SK-N-SH (cell line): ENCODE data around the gene ZNF79. TPM values are rescaled to one million over a fixed set of nuclear protein-coding genes. Genes with fewer than 3 reads are reported as not detected.

Experiments used
- CTCF ChIA-PET: fragments of 300-600, 350-600 bp; formaldehyde crosslinking; extraction: SDS; loops from one replicate; lab custom pipeline; 2021; lab: Yijun Ruan, JAX
- POLR2A ChIA-PET: fragments of 350-600 bp; sonication (Branson Sonifier 250); formaldehyde crosslinking; extraction: SDS; loops from one replicate; lab custom pipeline; 2020; ENCODE audit warnings: antibody characterized with exemption, inconsistent platforms; lab: Yijun Ruan, JAX
- DNase-seq: peaks from one replicate; pipeline ENCODE4 v3.0.0; 2012
- H2AFZ ChIP-seq: fragments of 200-600 bp; sonication (generic); 2 replicates; pipeline ENCODE4 v1.8.1; 2016; ENCODE audit warnings: antibody characterized with exemption, mild to moderate bottlenecking, low read depth
- H3F3A ChIP-seq: fragments of 200-600 bp; sonication (generic); replicated peaks from 2 replicates; pipeline ENCODE3; 2016; ENCODE audit warnings: antibody characterized with exemption, mild to moderate bottlenecking; ENCODE audit not compliant: insufficient read depth
- H3K27ac ChIP-seq, 2 experiments: fragments of 200-500 bp in 1 of 2; fragments of 200-600 bp in 1 of 2; sonication (Bioruptor generic) in 1 of 2; sonication (generic), shearing (Covaris generic) in 1 of 2; 2 replicates each; pipeline versions ENCODE4 v1.5.1 to v1.6.1; 2014 to 2016; ENCODE audit warnings: low read depth in 2 of 2, inconsistent platforms in 1 of 2, low read length in 1 of 2, mild to moderate bottlenecking in 1 of 2, mixed read lengths in 1 of 2
- H3K27me3 ChIP-seq: fragments of 200-600 bp; sonication (generic), shearing (Covaris generic); 2 replicates; pipeline ENCODE4 v1.6.1; 2016; ENCODE audit warnings: mixed run types; ENCODE audit not compliant: insufficient read depth
- H3K36me3 ChIP-seq, 2 experiments: fragments of 200-500 bp in 1 of 2; fragments of 200-600 bp in 1 of 2; sonication (Bioruptor generic) in 1 of 2; sonication (generic) in 1 of 2; replicated peaks in 1 of 2; 2 replicates each; pipeline versions ENCODE3 to v1.5.1; 2014 to 2016; ENCODE audit warnings: low read length in 1 of 2, mild to moderate bottlenecking in 1 of 2; ENCODE audit not compliant: insufficient read depth in 2 of 2, control insufficient read depth in 1 of 2
- H3K4me1 ChIP-seq, 2 experiments: fragments of 200-500 bp in 1 of 2; fragments of 200-600 bp in 1 of 2; sonication (Bioruptor generic) in 1 of 2; sonication (generic), shearing (Covaris generic) in 1 of 2; 2 replicates each; pipeline versions ENCODE4 v1.5.1 to v1.6.1; 2014 to 2016; ENCODE audit warnings: low read depth in 1 of 2, low read length in 1 of 2, mixed run types in 1 of 2; ENCODE audit not compliant: insufficient read depth in 2 of 2, control insufficient read depth in 1 of 2
- H3K4me2 ChIP-seq: fragments of 200-600 bp; sonication (generic), shearing (Covaris generic); 2 replicates; pipeline ENCODE4 v1.6.1; 2017; ENCODE audit warnings: mixed run types
- H3K4me3 ChIP-seq, 2 experiments: fragments of 200-500 bp in 1 of 2; fragments of 200-600 bp in 1 of 2; sonication (Bioruptor generic) in 1 of 2; sonication (generic), shearing (Covaris generic) in 1 of 2; 2 replicates each; pipeline versions ENCODE4 v1.5.1 to v1.8.1; 2014 to 2016; ENCODE audit warnings: low read depth in 2 of 2, inconsistent platforms in 1 of 2, low read length in 1 of 2, mild to moderate bottlenecking in 1 of 2, mixed read lengths in 1 of 2, moderate library complexity in 1 of 2
- H3K79me2 ChIP-seq: fragments of 200-600 bp; sonication (generic); 2 replicates; pipeline ENCODE4 v1.8.1; 2017; ENCODE audit warnings: mild to moderate bottlenecking; ENCODE audit not compliant: insufficient read depth
- H3K9ac ChIP-seq: fragments of 200-600 bp; sonication (generic); 2 replicates; pipeline ENCODE4 v1.6.1; 2017; ENCODE audit warnings: mixed run types
- H3K9me2 ChIP-seq: fragments of 200-600 bp; sonication (generic); 2 replicates; pipeline ENCODE4 v1.6.1; 2017; ENCODE audit warnings: mixed run types
- H3K9me3 ChIP-seq: fragments of 200-600 bp; sonication (generic); 2 replicates; pipeline ENCODE4 v1.6.1; 2017; ENCODE audit warnings: mixed run types, mild to moderate bottlenecking, moderate library complexity
- H4K20me1 ChIP-seq: fragments of 200-600 bp; sonication (generic); 2 replicates; pipeline ENCODE4 v1.6.1; 2017; ENCODE audit warnings: mild to moderate bottlenecking, mixed run types; ENCODE audit not compliant: insufficient read depth
- CHD2 ChIP-seq: fragments of 150-350 bp; IDR thresholded peaks from 2 replicates; pipeline ENCODE4 v1.6.1; 2018; ENCODE audit warnings: low read length; ENCODE audit not compliant: partially characterized antibody
- ELF1 ChIP-seq: IDR thresholded peaks from 2 replicates; pipeline ENCODE4 v1.4.0; 2012
- EZH2phosphoT487 ChIP-seq: fragments of 200-600 bp; sonication (generic); IDR thresholded peaks from 2 replicates; pipeline ENCODE4 v1.6.1; 2017; ENCODE audit warnings: low read depth, mixed run types, mild to moderate bottlenecking, antibody characterized with exemption, moderate library complexity, borderline replicate concordance
- FOXM1 ChIP-seq: IDR thresholded peaks from 2 replicates; pipeline ENCODE4 v1.4.0; 2012; ENCODE audit warnings: low read depth, mild to moderate bottlenecking
- GABPA ChIP-seq: IDR thresholded peaks from 2 replicates; pipeline ENCODE4 v1.4.0; 2012; ENCODE audit warnings: low read depth, mild to moderate bottlenecking
- JUND ChIP-seq: IDR thresholded peaks from 2 replicates; pipeline ENCODE4 v1.4.0; 2012
- MEF2A ChIP-seq: IDR thresholded peaks from 2 replicates; pipeline ENCODE4 v1.4.0; 2012; ENCODE audit warnings: low read depth, borderline replicate concordance
- NFIC ChIP-seq: IDR thresholded peaks from 2 replicates; pipeline ENCODE4 v1.4.0; 2012; ENCODE audit warnings: borderline replicate concordance
- RAD21 ChIP-seq: IDR thresholded peaks from 2 replicates; pipeline ENCODE4 v1.6.1; 2012; ENCODE audit warnings: mild to moderate bottlenecking, low read length
- RCOR1 ChIP-seq: fragments of 150-350 bp; IDR thresholded peaks from 2 replicates; pipeline ENCODE4 v1.6.1; 2017; ENCODE audit warnings: antibody characterized with exemption, low read length
- RXRA ChIP-seq: IDR thresholded peaks from 2 replicates; pipeline ENCODE4 v1.4.0; 2012; ENCODE audit warnings: low read depth, mild to moderate bottlenecking, borderline replicate concordance
- SIN3A ChIP-seq: IDR thresholded peaks from 2 replicates; pipeline ENCODE4 v1.6.1; 2012; ENCODE audit warnings: low read depth, mild to moderate bottlenecking, low read length, moderate library complexity, borderline replicate concordance
- TCF12 ChIP-seq: IDR thresholded peaks from 2 replicates; pipeline ENCODE4 v1.4.0; 2012
- YY1 ChIP-seq: IDR thresholded peaks from 2 replicates; pipeline ENCODE4 v1.4.0; 2012; ENCODE audit warnings: low read depth, mild to moderate bottlenecking
- WGBS: methylation state at CpG from one replicate; pipeline ENCODE4 v1.1.6; 2017; ENCODE audit warnings: low lambda C conversion rate; 5-methylcytosine and 5-hydroxymethylcytosine counted together
- polyA plus RNA-seq, 3 experiments: library from polyadenylated mRNA; depleted of rRNA; stranded (reverse); fragments of >200 nt; gene quantifications; 2 replicates each; pipeline ENCODE4 v1.2.3, GENCODE V29; 2012
- TF ChIP-seq, protein P1 (sequence below): fragments of 150-350 bp; IDR thresholded peaks from 2 replicates; pipeline ENCODE4 v1.6.1; 2017; ENCODE audit warnings: antibody characterized with exemption, low read length, low read depth, borderline replicate concordance
- TF ChIP-seq, protein P2 (sequence below): fragments of 200-600 bp; sonication (generic); IDR thresholded peaks from 2 replicates; pipeline ENCODE4 v1.6.1; 2017; ENCODE audit warnings: antibody characterized with exemption, mild to moderate bottlenecking, moderate library complexity
- TF ChIP-seq, protein P3 (sequence below): IDR thresholded peaks from 2 replicates; pipeline ENCODE4 v1.4.0; 2012; ENCODE audit warnings: low read depth, borderline replicate concordance
- TF ChIP-seq, protein P4 (sequence below): IDR thresholded peaks from 2 replicates; pipeline ENCODE4 v1.4.0; 2012; ENCODE audit warnings: low read depth, borderline replicate concordance

The ZNF79 gene
- polyA plus RNA-seq, 1 of the 3 experiments (the other 2 are of a cell fraction), result 4.6 TPM

DNA sequence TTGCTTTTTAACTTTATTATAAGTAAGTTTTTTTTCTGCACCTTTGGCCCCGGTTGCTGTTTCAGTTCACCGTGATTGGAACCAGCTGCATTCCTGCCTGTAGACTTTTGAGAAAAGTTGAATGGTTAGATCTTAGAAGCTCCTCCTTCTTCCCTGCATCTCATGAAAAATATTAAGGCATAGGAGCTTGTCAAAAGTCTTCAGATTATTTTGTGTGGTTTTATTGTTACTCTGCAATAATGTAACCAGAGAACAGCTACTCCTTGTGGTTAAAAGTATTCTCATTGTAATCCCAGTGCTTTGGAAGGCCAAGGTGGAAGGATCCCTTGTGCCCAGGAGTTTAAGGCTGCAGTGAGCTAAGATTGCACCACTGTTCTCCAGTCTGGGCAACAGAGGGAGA lies 30.5 kb upstream of the ZNF79 start:
- H3K4me1 ChIP-seq, result peaks cover 7 to 13% of the 10 kb centered on the region in 2 experiments; a peak in 2 of 4 replicates
- peaks cover 5% of the 10 kb centered on the region; the same call in 1 of the 2 replicates for H4K20me1 ChIP-seq
- TF ChIP-seq ELF1 (no peak), MEF2A (no peak), JUND (no peak), EZH2phosphoT487 (no peak), RXRA (no peak), FOXM1 (no peak), SIN3A (no peak), CHD2 (no peak), RCOR1 (no peak), YY1 (no peak), RAD21 (0 out of 2 replicates have a peak, but pooled peaks have one; percentile 12), NFIC (no peak), TCF12 (peak; percentile 27; the same call in 1 of the 2 replicates), GABPA (no peak)
- TF ChIP-seq, protein P1, sequence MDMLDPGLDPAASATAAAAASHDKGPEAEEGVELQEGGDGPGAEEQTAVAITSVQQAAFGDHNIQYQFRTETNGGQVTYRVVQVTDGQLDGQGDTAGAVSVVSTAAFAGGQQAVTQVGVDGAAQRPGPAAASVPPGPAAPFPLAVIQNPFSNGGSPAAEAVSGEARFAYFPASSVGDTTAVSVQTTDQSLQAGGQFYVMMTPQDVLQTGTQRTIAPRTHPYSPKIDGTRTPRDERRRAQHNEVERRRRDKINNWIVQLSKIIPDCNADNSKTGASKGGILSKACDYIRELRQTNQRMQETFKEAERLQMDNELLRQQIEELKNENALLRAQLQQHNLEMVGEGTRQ, result no peak
- TF ChIP-seq, protein P2, sequence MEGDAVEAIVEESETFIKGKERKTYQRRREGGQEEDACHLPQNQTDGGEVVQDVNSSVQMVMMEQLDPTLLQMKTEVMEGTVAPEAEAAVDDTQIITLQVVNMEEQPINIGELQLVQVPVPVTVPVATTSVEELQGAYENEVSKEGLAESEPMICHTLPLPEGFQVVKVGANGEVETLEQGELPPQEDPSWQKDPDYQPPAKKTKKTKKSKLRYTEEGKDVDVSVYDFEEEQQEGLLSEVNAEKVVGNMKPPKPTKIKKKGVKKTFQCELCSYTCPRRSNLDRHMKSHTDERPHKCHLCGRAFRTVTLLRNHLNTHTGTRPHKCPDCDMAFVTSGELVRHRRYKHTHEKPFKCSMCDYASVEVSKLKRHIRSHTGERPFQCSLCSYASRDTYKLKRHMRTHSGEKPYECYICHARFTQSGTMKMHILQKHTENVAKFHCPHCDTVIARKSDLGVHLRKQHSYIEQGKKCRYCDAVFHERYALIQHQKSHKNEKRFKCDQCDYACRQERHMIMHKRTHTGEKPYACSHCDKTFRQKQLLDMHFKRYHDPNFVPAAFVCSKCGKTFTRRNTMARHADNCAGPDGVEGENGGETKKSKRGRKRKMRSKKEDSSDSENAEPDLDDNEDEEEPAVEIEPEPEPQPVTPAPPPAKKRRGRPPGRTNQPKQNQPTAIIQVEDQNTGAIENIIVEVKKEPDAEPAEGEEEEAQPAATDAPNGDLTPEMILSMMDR, result peak; percentile 40
- TF ChIP-seq, protein P3, sequence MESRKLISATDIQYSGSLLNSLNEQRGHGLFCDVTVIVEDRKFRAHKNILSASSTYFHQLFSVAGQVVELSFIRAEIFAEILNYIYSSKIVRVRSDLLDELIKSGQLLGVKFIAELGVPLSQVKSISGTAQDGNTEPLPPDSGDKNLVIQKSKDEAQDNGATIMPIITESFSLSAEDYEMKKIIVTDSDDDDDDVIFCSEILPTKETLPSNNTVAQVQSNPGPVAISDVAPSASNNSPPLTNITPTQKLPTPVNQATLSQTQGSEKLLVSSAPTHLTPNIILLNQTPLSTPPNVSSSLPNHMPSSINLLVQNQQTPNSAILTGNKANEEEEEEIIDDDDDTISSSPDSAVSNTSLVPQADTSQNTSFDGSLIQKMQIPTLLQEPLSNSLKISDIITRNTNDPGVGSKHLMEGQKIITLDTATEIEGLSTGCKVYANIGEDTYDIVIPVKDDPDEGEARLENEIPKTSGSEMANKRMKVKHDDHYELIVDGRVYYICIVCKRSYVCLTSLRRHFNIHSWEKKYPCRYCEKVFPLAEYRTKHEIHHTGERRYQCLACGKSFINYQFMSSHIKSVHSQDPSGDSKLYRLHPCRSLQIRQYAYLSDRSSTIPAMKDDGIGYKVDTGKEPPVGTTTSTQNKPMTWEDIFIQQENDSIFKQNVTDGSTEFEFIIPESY, result no peak
- TF ChIP-seq, protein P4, sequence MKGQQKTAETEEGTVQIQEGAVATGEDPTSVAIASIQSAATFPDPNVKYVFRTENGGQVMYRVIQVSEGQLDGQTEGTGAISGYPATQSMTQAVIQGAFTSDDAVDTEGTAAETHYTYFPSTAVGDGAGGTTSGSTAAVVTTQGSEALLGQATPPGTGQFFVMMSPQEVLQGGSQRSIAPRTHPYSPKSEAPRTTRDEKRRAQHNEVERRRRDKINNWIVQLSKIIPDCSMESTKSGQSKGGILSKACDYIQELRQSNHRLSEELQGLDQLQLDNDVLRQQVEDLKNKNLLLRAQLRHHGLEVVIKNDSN, result no peak
- no peak for DNase-seq
- H3K36me3 ChIP-seq, result no peaks in the 10 kb centered on the region
- H3K27ac ChIP-seq, result no peak overlapping the region
- POLR2A ChIA-PET, result no interaction called here
- no peaks in the 10 kb centered on the region for H3K9me3 ChIP-seq
- no peaks in the 10 kb centered on the region for H3K27me3 ChIP-seq
- no peak overlapping the region for H3K9ac ChIP-seq
- H3F3A ChIP-seq, result peaks cover 18% of the 10 kb centered on the region
- H3K4me3 ChIP-seq, result no peak overlapping the region
- no peak overlapping the region for H2AFZ ChIP-seq
- no peaks in the 10 kb centered on the region for H3K9me2 ChIP-seq
- no peak overlapping the region for H3K4me2 ChIP-seq
- 76% methylated on average over 2 of the region's 2 CpGs for WGBS
- peaks cover 10% of the 10 kb centered on the region for H3K79me2 ChIP-seq
- CTCF ChIA-PET, result interaction anchor here (1.3 to 1.6 kb wide), 3 partner anchors 170 to 449 kb away, joined by 3 read pairs; no protein-coding TSS in a partner anchor
